Measurements from ENCODE around the gene UTP25.
A peak's percentile ranks its signal among the peaks of the same experiment; 100 is the strongest.

GRCh38 chr1:209797978-209798639, 29.7 kb upstream of the UTP25 start:
- TF ChIP-seq CTCF (IDR thresholded peaks at IDR 0.05; ENCODE audit: low read depth, low read length) (peak; percentile 27), EZH2phosphoT487 (IDR thresholded peaks at IDR 0.05; ENCODE audit: low read depth) (no peak)
